Right lobe of liver (tissue), 6 donors: ENCODE data around the gene SLC9A3. TPM values are rescaled to one million over a fixed set of nuclear protein-coding genes. Genes with fewer than 3 reads are reported as not detected.

Experiments
- ATAC-seq, 4 donors: fragments of 200-7000 bp; cut with Tn5 transposase; one replicate each; pipeline ENCODE4 v1.9.1; 2020; ENCODE audit warnings: mild to moderate bottlenecking in 4 of 4, moderate library complexity in 4 of 4
- DNase-seq, 3 donors: peaks; one replicate each; pipeline ENCODE4 v3.0.0-alpha.2; 2020
- H3K27ac ChIP-seq, 3 donors: fragments of 200-600 bp; one replicate each; pipeline ENCODE4 v1.8.0; 2022
- H3K27me3 ChIP-seq, 2 donors: fragments of 200-600 bp; one replicate each; pipeline ENCODE4 v1.8.0; 2022
- H3K36me3 ChIP-seq, 4 donors: fragments of 200-600 bp; sonication (generic) in 1 of 4; one replicate each; pipeline versions ENCODE4 v1.5.1 to v1.8.0; 2017 to 2022; ENCODE audit warnings: control low read depth in 1 of 4
- H3K4me1 ChIP-seq, 4 donors: fragments of 200-600 bp; sonication (generic) in 1 of 4; one replicate each; pipeline versions ENCODE4 v1.5.1 to v1.8.0; 2017 to 2022; ENCODE audit warnings: control low read depth in 1 of 4
- H3K4me3 ChIP-seq, 3 donors: fragments of 200-600 bp; one replicate each; pipeline ENCODE4 v1.8.0; 2022
- H3K9me3 ChIP-seq, 4 donors: fragments of 200-600 bp; sonication (generic) in 1 of 4; one replicate each; pipeline versions ENCODE4 v1.5.1 to v1.8.0; 2017 to 2022; ENCODE audit warnings: control low read depth in 1 of 4
- POLR2A ChIP-seq: fragments of 450-650 bp; IDR thresholded peaks from one replicate; pipeline ENCODE4 v1.6.1; 2017; ENCODE audit warnings: antibody characterized with exemption, mild to moderate bottlenecking
- WGBS: methylation state at CpG from one replicate; pipeline ENCODE4 v1.1.6; 2018; ENCODE audit warnings: low coverage, low lambda C conversion rate; ENCODE audit not compliant: insufficient coverage; ENCODE audit errors: missing lambda C conversion rate; 5-methylcytosine and 5-hydroxymethylcytosine counted together
- intact Hi-C, 2 donors: fragments of 100-400 bp; cut with DNase I; formaldehyde crosslinking; loops; one replicate each; pipeline versions ENCODE4 v1.11.2 to v1.14.1; 2022
- total RNA-seq, 6 experiments: library from RNA; depleted of rRNA in 2 of 6; stranded (reverse); fragments of >200 nt in 2 of 6; fragmentation: NEBNext Ultra II Directional in 3 of 6; extraction: Animal tissue kit (Norgen Biotek cat#: 25700) in 3 of 6; gene quantifications; one replicate each; pipeline versions ENCODE4 v1.1.0 to v1.2.4, GENCODE V29; 2016 to 2023
- TF ChIP-seq, protein P1 (sequence below), 4 donors: fragments of 200-600 bp in 3 of 4; fragments of 450-650 bp in 1 of 4; IDR thresholded peaks; one replicate each; pipeline versions ENCODE4 v1.5.1 to v1.8.0; 2016 to 2022; ENCODE audit warnings: antibody characterized with exemption in 4 of 4, mild to moderate bottlenecking in 2 of 4
- donor health status: DM: no; HTN: yes; CAD: no.
- donor health status: DM: no; HTN: no; CAD: no.
- donor health status: DM: no; HTN: no; CAD: no.
- donor health status: DM: no; HTN: yes; CAD: no.
- donor health status: DM: no; HTN: yes; CAD: no.

Gene SLC9A3
- total RNA-seq, 6 experiments from 2014 or later = 0.32 to 1.8 (median 0.46) TPM

DNA sequence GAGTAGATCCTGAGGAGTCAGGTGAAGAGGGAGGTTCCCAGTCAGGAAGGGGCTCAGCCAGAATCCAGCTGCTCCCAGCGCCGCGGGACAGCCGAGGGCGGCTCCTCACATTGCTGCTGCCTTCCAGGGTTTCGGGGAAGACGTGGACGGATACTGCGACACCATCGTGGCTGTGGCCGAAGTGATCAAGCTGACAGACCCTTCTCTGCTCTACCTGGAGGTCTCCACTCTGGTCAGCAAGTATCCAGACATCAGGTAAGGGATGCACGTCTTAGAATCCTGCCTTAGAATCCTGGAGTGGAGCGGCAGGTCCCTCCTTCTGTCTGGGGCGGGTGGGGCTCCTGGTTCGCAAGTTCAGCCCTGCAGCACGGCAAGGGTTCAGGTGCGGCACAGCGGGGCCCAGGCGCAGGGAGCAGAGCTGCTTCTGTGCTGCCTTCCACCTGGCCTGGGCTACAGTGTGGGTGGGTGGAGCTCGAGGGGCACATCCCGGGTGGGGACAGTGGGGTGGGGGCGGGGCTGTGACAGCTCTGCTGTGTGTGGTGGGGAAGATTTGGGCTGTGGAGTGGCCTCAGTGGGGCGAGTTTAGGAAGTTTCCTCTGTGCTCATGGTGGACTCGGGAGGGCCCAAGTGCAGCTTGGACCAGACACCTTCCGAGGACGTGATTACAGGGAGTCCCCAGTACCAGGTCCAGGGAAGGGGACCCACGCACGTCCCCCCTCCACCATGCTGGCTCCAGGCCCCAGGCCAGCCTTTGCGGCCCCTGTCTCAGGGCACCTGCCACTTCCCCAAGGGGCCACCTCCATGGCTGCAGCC lies 58.5 kb downstream of the SLC9A3 start:
- TF ChIP-seq POLR2A = no peak
- TF ChIP-seq, protein P1, sequence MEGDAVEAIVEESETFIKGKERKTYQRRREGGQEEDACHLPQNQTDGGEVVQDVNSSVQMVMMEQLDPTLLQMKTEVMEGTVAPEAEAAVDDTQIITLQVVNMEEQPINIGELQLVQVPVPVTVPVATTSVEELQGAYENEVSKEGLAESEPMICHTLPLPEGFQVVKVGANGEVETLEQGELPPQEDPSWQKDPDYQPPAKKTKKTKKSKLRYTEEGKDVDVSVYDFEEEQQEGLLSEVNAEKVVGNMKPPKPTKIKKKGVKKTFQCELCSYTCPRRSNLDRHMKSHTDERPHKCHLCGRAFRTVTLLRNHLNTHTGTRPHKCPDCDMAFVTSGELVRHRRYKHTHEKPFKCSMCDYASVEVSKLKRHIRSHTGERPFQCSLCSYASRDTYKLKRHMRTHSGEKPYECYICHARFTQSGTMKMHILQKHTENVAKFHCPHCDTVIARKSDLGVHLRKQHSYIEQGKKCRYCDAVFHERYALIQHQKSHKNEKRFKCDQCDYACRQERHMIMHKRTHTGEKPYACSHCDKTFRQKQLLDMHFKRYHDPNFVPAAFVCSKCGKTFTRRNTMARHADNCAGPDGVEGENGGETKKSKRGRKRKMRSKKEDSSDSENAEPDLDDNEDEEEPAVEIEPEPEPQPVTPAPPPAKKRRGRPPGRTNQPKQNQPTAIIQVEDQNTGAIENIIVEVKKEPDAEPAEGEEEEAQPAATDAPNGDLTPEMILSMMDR (IDR thresholded peaks at IDR 0.05) = no peak

GRCh38 chr5:464843-465590 lies 59.2 kb downstream of the SLC9A3 start:
- Histone ChIP-seq H3K9me3 (no peaks in the 10 kb centered on the region), H3K4me3 (no peak overlapping the region), H3K27ac (no peak overlapping the region), H3K4me1 (no peaks in the 10 kb centered on the region), H3K27me3 (no peaks in the 10 kb centered on the region), H3K36me3 (peaks cover 0 to 28% (median 11%) of the 10 kb centered on the region in 4 donors)
- TF ChIP-seq, protein P1 (IDR thresholded peaks at IDR 0.05) = no peak
- ATAC-seq (no peak), DNase-seq (peak; percentile 25 to 51 (median 45))
- 98% methylated on average over 11 of the region's 63 CpGs for WGBS
- intact Hi-C loops = no loop called here

More for the DNA sequence above, 58.5 kb downstream of the SLC9A3 start:
- 83% methylated on average over 8 of the region's 29 CpGs for WGBS
- H3K27ac ChIP-seq = no peak overlapping the region
- ATAC-seq = peak in 1 of 4 donors; percentile 11
- H3K27me3 ChIP-seq = no peaks in the 10 kb centered on the region
- peaks cover 0 to 25% (median 11%) of the 10 kb centered on the region in 4 donors for H3K36me3 ChIP-seq
- no peak overlapping the region for H3K4me3 ChIP-seq
- peak; percentile 16 to 40 (median 40) for DNase-seq
- H3K4me1 ChIP-seq = no peaks in the 10 kb centered on the region
- no peaks in the 10 kb centered on the region for H3K9me3 ChIP-seq
- intact Hi-C loops = no loop called here

DNA sequence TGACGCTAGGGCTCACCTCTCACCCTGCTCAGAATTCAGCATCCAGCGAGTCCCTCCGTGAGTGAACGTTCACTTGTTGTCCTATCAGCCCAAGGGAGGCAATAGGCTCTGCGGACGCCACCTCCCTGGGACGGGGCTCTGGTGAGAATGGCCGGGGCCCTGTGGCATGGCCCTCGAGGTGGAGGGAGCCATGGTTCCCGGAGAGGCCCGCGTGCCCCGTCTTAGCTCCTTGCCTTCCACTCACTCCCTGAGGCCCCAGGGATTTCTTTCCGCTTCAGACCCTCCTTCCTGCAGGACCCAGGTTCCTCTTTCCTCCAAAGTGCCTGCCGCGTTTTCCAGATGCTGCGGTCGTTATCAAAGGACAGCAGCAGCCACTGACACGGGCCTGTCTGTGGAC lies 59.8 kb downstream of the SLC9A3 start:
- intact Hi-C loops = no loop called here

DNA sequence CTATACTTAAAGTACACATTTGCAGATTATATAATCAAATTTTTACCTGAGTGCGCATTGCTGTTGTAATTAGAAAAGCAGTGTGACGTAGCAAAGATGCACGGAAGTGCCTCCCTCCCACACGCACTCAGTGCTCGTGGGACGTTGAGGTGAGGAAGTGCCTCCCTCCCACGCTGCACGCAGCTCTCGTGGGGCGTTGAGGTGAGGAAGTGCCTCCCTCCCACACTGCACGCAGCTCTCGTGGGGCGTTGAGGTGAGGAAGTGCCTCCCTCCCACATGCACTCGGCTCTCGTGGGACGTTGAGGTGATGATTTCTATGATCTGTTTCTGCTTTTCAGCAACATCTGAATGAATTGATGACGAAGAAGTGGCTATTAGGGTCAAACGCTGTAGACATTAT lies 60.3 kb downstream of the SLC9A3 start:
- Histone ChIP-seq H3K27me3 (no peaks in the 10 kb centered on the region), H3K27ac (no peak overlapping the region), H3K4me3 (no peak overlapping the region), H3K4me1 (no peaks in the 10 kb centered on the region), H3K9me3 (no peaks in the 10 kb centered on the region), H3K36me3 (peaks cover 0 to 36% (median 11%) of the 10 kb centered on the region in 4 donors)
- DNase-seq = peak in 2 of 3 donors; percentile 33 to 56
- TF ChIP-seq POLR2A = no peak
- intact Hi-C loops = no loop called here
- peak in 1 of 4 donors; percentile 19 for ATAC-seq
- 62% methylated on average over 11 of the region's 18 CpGs for WGBS

More for the DNA sequence above, 59.8 kb downstream of the SLC9A3 start:
- WGBS = 89% methylated on average over 5 of the region's 19 CpGs
- DNase-seq = peak in 2 of 3 donors; percentile 24 to 46
- Histone ChIP-seq H3K4me1 (no peaks in the 10 kb centered on the region), H3K36me3 (peaks cover 0 to 32% (median 11%) of the 10 kb centered on the region in 4 donors), H3K27me3 (no peaks in the 10 kb centered on the region), H3K9me3 (no peaks in the 10 kb centered on the region), H3K4me3 (no peak overlapping the region), H3K27ac (no peak overlapping the region)
- no peak for ATAC-seq
- TF ChIP-seq POLR2A = no peak
- TF ChIP-seq, protein P1 (IDR thresholded peaks at IDR 0.05) = no peak

- Histone ChIP-seq H3K27ac (no peak overlapping the region), H3K27me3 (no peaks in the 10 kb centered on the region), H3K36me3 (peaks cover 0 to 39% (median 11%) of the 10 kb centered on the region in 4 donors), H3K9me3 (no peaks in the 10 kb centered on the region), H3K4me1 (no peaks in the 10 kb centered on the region), H3K4me3 (no peak overlapping the region)
- intact Hi-C loops = no loop called here
- 84% methylated on average over 7 of the region's 7 CpGs for WGBS
- TF ChIP-seq POLR2A = no peak
- TF ChIP-seq, protein P1 (IDR thresholded peaks at IDR 0.05) = no peak
- DNase-seq (peak in 1 of 3 donors; percentile 14), ATAC-seq (no peak)
Observed at GRCh38 chr5:463301-463700, 60.9 kb downstream of the SLC9A3 start.
